Putamen (tissue), 1 donor: Measurements from ENCODE around the gene PDE4C.

ENCODE experiments used
- DNase-seq: peaks from one replicate; pipeline ENCODE4 v3.0.0-alpha.2; 2016; ENCODE audit warnings: low spot score

Gene PDE4C

DNA sequence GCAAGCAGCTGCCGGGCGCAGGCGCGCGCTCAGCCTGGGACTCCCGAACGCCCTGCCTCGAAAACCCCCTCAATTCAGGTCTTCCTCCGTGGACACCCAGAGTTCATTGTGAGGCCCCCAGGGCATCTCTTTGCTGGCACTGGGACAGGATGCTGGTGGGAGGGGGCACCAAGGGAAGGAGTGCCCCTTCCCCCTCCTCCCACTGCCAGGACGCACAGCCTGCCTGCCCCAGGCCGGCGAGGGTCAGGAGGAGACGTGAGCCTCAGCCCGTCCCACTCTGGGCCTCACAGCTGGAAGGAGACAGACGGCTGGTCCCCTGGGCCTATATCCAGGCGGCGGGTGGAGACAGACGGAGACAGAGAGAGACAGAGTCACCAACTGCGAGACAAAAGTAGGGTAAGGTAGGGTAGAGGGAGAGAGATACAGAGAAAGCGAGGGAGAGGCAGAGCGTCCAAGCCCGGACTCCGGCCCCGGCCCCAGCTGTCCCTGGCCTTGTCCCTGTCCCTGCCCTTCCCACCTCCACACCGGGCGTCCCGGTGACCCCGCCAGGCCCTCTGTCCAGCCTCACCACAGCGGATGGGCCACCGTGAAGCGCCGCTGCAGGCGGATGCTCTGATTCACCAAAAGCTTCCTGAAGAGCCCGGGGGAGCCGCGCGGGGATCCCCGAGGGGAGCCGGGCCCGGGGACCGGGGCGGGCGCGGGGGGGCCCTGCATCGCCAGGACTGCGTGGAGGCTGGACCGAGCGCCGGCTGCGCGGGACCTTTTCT, at the start of gene PDE4C:
PDE4C (minus strand) TSS at position 737 of the 767 bp plus-strand sequence; CDS start at position 714, 23 bp downstream.
- DNase-seq = no peak

DNA sequence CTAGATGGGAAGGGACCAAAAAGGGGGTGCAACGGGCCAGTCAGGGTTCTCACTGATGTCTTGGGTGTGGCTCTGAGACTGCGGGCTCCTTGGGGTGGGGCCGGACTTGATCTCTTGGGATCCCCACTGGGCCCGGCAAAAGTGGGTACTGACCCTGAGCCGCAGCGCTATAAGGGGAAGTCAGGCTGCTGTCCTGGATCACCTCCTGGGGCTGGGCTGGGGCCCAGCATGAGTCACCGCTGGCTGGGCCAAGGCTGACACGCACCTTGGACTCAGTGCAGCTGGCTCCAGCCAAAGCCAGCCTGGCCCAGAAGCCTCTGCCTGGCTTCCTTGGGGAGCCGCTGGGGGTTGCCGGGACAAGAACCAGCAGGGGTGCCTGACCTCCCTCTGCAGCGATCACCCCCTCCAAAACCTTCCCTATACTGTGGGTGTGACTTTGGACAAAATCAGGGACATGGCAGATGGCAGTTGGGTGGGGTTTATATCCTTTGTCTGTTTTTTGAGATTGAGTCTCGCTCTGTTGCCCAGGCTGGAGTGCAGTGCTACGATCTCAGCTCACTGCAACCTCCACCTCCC, 48.6 kb upstream of the PDE4C start:
- DNase-seq = peak; percentile 71

DNA sequence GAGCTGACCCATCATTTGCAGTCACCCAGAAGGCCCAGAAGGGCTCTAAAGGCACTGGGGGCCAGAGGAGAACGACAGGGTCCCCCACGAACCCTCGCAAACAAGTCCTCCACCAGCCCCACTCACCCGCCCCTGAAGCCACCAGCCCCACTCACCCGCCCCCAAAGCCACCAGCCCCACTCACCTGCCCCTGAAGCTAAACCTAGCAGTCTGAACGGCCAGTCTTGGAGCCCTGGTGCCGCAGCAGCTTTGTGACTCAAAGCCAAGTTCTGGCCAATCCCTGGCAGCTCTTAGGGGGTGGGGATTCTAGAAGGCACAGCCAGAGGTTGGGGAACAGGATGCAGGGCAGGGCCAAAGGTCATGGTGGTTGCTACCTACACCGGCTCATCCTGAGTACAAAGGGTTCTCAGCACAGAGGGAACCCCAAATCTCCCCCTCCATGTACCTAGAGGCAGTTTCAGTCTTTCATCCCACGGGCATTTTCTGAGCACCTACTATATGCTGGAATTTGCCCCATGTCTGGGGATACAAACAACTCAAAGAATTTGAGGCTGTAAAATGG, 48.1 kb upstream of the PDE4C start, which contains the start of gene IQCN:
IQCN (minus strand) TSS at position 234 of the 562 bp plus-strand sequence. CDS start 4,974 bp downstream, outside the sequence.
- DNase-seq = no peak

DNA sequence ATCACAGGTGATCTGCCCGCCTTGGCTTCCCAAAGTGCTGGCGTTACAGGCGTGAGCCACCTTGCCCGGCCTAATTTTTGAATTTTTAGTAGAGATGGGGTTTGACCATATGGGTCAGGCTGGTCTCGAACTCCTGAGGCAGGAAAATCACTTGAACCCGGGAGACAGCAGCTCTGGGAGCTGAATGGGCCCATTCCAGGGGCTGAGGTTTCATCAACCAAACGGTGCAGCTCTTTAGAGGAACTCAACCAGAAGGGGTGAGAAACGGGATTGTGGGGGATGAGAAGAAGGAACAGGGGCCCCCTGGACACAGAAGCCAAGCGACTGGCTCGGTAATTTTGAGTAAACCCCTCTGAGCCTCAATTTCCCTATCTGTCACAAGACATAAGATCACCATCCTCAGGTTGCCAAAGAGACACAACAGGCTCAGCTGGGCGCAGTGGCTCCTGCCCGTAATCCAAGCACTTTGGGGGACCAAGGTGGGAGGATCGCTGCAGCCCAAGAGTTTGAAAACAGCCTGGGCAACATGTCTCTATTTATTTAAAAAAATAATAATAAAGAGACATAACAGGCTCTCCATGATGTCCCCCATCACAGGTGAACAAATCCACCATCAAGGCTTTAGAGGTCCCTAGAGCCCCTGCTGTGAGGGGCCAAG, 47.5 kb upstream of the PDE4C start:
- no peak for DNase-seq

DNA sequence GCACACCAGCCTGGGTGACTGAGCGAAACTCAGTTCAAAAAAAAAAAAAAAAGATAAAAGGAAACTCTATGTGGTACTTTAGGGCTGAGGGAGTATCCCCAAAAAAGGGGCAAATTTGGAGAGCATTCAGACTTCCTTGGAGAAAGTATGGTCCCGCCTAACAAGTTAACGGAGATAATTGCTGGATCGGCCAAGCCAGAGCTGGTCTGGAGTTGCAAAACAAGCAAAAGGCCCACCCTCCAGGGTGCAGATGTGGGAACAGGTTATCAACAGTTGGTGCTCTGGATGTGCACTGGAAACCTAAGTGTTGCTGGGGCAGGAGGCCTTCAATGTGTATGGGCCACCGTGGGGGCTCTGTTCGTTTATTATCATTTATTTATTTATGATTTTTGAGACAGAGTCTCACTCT, 45.2 kb upstream of the PDE4C start:
- no peak for DNase-seq

DNA sequence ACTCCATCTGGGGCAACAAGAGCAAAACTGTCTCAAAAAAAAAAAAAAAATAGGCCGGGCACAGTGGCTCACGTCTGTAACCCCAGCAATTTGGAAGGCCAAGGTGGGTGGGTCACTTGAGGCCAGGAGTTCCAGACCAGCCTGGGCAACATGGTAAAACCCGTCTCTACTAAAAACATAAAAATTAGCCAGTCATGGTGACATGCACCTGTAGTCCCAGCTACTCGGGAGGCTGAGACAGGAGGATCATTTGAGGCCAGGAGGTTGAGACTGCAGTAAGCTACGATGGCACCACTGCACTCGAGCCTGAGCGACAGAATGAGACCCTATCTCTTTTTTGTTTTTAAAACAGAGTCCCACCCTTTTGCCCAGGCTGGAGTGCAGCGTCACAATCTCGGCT, 44.1 kb upstream of the PDE4C start:
- no peak for DNase-seq

DNA sequence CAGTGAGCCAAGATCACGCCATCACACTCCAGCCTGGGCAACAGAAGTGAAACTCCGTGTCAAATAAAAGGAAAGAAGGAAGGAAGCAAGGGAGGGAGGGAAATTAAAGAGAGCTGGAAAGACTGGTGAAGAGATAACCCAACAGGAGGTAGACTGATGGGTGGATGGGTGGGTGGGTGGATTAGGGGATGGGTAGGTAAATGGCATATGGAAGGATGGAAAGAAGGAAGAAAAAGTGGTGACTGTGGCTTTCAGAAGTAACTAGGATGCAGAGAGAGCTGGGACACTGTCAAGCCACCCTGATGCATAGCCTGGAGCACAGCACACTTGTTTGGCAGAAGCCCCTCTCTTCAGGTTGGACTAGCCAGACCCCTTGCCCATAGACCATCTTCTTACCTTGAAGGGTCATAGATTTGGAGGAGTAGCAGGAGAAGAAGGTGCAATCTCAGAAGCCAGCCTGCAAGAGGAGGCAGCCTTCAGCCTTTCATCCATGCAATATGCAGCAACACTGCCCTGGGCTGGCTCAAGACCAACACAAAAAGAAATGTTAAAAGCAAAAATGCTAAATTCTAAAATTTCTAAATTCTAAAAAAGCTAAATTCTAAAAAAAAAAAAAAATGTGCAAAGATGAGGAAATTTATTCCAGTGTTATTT, 43.0 kb upstream of the PDE4C start:
- DNase-seq = no peak

DNA sequence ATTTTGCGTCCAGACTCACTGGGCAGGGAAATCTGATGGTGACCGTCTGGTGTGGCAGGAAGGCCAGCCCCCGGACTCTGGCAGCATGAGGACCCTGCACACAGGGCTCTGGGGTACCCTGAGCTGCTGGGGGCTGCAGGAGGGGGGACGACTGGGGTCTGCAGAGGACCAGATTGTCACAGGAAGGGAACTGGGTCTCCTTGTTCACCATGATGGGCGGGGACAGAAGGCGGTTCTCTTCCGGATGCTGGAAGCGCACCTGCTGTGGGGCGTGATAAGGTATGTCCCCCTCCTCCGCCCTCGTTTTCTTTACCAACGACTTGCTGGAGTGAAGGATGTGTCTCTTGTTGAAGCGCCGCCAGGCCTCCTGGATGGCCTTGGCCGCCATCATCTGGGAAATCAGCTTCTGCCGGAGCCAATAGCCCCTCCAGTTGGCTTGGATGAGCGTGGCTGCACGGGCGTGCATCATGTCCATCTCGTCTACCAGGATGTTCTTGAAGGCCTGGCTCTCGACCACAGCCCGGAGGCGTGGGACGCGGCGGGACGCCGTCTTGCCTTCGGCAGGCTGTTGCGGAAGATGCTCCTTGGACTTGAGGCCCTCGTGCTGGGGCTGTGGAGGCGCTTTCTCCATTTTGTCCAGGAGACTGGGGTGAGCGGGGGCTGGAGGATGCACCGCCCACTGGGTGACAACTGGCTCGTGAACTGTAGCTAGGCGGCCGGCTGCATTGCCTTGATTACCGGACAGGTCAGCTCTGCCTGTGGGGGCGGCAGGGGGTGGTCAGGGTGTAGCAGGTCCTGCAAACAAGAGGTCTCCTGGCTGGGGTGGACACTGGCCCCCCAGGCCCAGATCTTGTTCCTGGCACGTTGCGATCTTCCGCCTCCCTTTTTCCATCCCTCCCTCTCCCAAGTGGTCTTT, 40.8 kb upstream of the PDE4C start:
- DNase-seq = no peak

DNA sequence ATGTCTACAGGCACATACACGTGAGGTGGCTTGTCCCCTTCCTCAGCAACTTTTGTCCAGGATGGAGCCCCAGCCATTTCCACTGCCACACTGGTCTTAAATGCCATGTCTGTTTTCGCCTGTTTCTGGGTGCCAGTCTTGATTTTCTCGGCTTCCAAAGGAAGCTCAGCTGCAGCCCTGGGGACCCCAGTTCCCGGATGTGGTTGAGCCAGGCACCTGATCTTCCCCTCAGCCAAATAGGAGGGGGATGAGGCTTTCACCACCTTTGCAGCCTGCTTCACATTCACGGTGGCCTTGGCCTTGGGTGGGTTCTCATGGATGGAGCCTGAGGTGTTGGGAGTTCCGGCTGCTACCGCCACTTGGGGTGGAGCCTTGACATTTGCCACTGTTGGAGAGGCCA, 39.3 kb upstream of the PDE4C start:
- no peak for DNase-seq

DNA sequence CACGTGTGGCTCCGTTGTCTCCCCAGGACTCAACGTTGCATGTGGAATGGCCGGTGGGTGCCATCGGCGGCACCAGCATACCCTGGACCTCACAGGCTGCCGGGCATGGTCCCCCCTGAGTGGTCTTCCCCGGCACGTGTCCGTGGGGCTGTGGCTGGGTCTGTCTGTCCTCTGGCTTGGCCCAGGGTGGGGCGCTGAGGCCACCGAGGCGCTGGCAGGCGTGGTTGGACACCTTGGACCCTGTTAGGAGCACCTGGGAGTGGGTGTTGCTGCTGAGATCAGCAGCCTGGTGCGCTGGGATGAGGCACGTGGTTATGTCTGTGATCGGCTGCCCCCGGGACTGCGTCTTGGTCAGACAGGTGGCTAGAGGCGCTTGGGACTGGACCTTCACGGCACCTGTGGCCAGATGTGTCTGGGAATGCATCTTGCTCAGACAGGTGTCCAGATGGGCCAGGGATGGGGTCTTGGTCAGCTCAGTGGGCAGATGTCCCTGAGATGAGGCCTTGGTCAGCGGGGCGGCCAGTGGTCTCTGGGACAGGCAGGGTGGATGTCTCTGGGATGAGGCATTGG, 38.8 kb upstream of the PDE4C start:
- DNase-seq = no peak

DNA sequence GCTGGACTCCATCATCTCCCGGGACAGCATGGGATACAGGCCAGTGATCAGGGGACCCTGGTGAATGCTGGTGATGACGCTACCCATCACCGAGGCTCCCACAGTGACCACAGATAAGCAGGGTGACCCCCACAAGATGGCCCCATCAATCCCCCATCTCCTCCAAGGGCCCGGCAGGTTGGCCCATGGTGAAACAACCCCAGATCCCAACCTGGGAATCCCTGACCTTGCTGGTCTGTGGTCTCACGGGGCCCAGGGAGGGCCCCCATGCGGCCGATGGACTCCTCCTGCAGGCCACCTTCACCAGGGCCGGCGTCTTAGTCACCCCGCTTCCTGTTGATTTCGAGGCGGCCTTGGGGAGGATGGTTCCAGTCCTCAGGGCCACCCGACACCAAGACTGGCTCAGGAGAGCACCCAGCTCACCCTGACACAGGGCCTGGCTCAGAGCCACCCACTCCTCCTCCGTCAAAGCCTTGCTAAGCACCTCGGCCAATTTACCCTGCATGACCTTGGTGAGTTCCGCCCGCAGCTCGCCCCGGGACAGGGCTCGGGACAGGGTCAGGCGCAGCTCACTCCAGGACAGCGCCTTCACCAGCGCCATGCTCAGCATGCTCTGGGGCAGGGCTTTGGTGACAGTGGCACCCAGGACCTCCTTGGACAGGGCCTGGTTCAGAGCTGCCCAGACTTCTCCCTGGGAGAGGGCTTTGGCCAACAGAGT, 38.1 kb upstream of the PDE4C start:
- no peak for DNase-seq

DNA sequence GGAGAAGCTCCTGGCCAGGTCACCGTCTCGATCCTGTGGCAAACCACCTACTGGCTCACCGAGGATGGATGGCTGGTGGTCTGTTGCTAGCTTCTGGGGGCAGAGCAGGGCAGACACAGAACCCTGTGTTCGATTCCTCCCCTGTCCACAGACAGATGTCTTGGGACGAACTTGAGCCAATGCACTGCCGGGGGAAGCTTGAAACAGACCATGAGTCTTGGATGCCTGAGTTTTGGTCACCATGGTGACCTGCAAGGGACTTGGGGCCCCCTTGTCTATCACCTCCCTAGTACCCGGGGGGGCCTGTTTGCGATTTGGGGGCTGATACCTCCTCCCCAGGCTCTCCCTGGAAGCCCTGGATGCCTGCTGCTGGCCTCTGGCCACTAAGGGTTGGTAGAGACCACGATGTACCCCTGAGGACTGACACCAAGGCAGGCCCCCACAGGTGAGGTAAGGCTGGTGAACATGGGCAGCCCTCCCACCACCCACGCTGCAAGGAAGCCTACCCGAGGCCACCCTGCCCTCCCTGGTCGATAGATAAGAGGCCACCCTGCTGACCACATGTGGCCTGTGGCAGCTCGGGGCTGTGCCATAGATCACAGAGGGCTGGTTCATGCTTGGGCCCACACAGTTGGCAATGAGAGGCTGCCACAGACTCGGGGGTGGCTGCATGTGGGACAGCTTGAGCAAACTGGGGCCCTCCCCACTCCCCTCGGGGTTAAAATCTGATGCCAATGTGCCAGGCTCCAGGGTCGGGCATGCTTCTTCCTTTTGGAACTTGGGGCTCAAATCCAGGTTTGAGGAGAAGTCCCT, 37.3 kb upstream of the PDE4C start:
- DNase-seq = no peak

DNA sequence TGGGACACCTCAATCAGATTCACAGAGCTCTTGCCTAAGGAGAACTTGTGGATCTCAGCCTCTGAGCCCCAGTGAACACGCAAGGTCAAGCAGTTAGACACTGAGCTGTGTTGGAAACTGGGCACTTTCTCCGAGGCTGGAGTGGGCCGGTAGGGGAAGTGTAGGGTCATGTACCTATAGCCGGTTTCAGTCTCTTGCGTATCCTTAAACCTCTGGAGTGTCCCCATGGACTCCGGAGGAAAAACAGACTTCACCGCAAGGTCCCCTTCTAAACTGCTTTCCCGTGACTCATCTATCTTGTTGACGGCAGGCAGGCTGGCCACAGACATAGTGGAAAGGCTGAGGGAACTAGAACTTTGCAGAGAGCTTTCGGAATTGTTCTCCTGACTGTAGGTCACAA, 36.7 kb upstream of the PDE4C start:
- DNase-seq = no peak

DNA sequence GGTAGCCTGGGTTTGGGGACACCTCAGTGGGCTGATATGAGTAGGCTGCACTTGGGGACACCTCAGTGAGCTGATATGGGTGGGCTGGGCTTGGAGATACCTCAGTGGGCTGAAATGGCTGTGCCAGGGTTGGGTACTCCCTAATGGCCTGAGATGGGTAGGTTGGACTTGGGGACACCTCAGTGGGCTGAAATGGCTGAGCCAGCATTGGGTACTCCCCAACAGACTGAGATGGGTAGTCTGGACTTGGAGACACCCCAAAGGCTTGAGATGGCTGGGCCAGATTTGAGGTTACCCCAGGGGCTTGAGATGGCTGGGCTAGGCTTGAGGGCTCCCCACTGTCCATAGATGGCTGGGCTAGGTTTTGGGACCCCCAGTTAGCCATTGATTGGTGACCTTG, 35.9 kb upstream of the PDE4C start:
- no peak for DNase-seq

DNA sequence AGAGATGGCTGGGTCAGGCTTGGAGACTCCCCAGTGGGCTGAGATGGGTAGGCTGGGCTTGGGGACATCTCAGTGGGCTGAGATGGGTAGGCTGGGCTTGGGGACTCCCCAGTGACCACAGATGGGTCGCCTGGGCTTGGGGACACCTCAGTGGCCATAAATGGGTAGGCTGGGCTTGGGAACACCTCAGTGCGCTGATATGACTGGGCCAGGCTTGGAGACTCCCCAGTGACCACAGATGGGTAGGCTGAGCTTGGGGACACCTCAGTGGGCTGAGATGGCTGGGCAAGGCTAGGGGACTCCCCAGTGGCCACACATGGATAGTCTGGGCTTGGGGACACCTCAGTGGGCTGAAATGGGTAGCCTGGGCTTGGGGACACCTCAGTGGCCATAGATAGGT, 35.2 kb upstream of the PDE4C start:
- no peak for DNase-seq

DNA sequence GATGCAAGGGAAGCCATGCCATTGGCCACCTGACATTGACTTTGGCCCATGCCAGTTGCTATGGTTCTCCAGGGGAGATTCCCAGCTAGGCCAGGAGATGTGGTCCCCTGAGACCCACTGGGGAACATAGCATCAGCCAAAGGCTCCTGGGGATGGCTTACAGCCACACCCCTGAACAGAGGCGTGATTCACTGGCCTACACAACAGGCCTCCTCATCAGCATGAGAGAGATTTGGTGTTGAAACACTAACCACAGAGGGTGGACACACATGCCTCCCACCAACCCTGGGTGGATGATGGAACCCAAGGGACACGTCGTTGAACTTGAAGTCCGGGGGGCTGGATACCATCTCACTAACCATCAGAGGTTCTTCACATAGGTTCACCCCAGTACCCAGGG, 33.7 kb upstream of the PDE4C start:
- DNase-seq = no peak

DNA sequence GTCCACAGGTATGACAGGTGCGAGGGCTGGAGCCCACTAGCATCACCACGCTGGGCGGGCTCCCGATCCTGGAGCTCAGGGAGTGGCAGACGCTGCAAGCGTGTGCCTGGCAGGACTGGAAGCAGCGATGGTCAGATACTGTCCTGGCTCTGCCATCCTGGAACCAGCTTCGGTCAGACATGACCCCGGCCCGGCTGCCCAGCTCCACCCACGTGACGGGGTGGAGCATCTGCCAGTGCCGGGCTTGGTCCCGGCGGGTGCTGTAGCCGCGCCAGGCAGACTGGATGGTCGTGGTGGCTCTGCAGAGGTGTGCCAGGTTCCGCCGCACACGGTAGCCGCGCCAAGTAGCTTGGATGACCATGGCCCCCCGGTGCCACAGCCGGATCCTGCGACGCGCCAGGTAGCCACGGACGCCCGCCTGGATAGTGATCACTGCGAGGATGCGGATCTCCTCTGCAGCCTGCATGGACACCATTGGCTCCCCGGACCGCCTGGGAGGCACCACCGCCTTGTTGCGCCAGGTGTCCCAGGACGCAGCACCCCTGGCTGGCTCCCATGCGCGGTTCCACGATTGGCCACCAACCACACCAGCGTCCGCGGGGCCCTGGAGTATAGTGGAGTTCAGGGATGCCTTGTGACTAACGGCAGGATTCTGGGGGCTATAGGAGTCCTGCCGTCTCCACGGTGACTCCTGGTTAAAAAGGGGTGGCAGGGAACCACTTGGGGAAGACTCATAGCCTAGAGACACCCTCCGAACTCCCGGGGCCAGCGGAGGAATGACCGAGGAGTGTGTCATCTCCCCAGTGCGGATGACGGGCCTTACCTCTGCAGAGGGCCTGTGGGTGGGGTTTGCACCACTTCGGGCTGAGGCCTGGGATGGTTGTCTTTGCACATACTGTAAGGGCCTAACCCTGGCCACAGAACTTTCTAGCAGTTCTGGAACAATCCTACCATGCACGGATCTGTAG, 31.5 kb upstream of the PDE4C start:
- DNase-seq = no peak
